GM12874 (cell line): Measurements from ENCODE around the gene TMEM51.

Experiments used
- CTCF ChIP-seq: IDR thresholded peaks from 2 replicates; pipeline ENCODE4 v1.5.1; 2011; ENCODE audit warnings: low read depth, mild to moderate bottlenecking, control low read depth, low read length, moderate library complexity; ENCODE audit not compliant: insufficient read depth

The TMEM51 gene

GRCh38 chr1:15231714-15232201, 78.2 kb downstream of the TMEM51 start:
- TF ChIP-seq CTCF = no peak

GRCh38 chr1:15233689-15234088, 80.1 kb downstream of the TMEM51 start:
- no peak for TF ChIP-seq CTCF

- no peak for TF ChIP-seq CTCF
These were observed 82.8 kb downstream of the TMEM51 start for GRCh38 chr1:15236321-15236721.

GRCh38 chr1:15236746-15237145, 83.2 kb downstream of the TMEM51 start:
- TF ChIP-seq CTCF = no peak

GRCh38 chr1:15238789-15239188, 85.2 kb downstream of the TMEM51 start:
- no peak for TF ChIP-seq CTCF

GRCh38 chr1:15242766-15243165, 89.2 kb downstream of the TMEM51 start:
- TF ChIP-seq CTCF = no peak

- no peak for TF ChIP-seq CTCF
These were observed 89.9 kb downstream of the TMEM51 start for GRCh38 chr1:15243275-15244043.
